ENCODE measurements around the gene GOLGA6L10.
"Not testable (repeated sequence)": the region's sequence is repeated elsewhere in the genome, so short reads cannot be mapped to it uniquely, and the experiment has no call there.

The GOLGA6L10 gene

GRCh38 chr15:82393671-82394070 is 44.4 kb upstream of the GOLGA6L10 start:
- Histone ChIP-seq H3K9ac (ENCODE audit: low read length) (no peak overlapping the region), H2AFZ (ENCODE audit: low read depth, low read length, severe bottlenecking) (no peak overlapping the region), H3F3A (ENCODE audit: insufficient read depth) (no peaks in the 10 kb centered on the region), H3K4me3 (ENCODE audit: insufficient read depth, low read length, poor library complexity, severe bottlenecking) (no peak overlapping the region), H3K9me2 (replicated peaks; ENCODE audit: insufficient read depth, low read length) (no peaks in the 10 kb centered on the region), H3K9me3 (ENCODE audit: insufficient read depth, low read length) (no peaks in the 10 kb centered on the region), H3K79me2 (ENCODE audit: insufficient read depth, low read length) (no peaks in the 10 kb centered on the region), H4K20me1 (ENCODE audit: low read depth, low read length) (no peaks in the 10 kb centered on the region), H3K36me3 (ENCODE audit: low read length) (no peaks in the 10 kb centered on the region), H3K4me2 (ENCODE audit: low read depth, low read length, poor library complexity, severe bottlenecking) (no peak overlapping the region), H3K27me3 (ENCODE audit: low read length) (no peaks in the 10 kb centered on the region), H3K27ac (ENCODE audit: low read depth, low read length) (no peak overlapping the region)
- TF ChIP-seq CTCF (IDR thresholded peaks at IDR 0.05; ENCODE audit: insufficient read depth, low read length, poor library complexity, severe bottlenecking) (no peak), EZH2phosphoT487 (conservative IDR thresholded peaks at IDR 0.05; ENCODE audit: low read length) (no peak)

GRCh38 chr15:82392077-82392476 is 42.8 kb upstream of the GOLGA6L10 start:
- H2AFZ ChIP-seq (ENCODE audit: low read depth, low read length, severe bottlenecking); H3K36me3 ChIP-seq (ENCODE audit: low read length); H3K27me3 ChIP-seq (ENCODE audit: low read length); H3K4me2 ChIP-seq (ENCODE audit: low read depth, low read length, poor library complexity, severe bottlenecking); H3K9me3 ChIP-seq (ENCODE audit: insufficient read depth, low read length); H3F3A ChIP-seq (ENCODE audit: insufficient read depth); H3K9ac ChIP-seq (ENCODE audit: low read length); H3K79me2 ChIP-seq (ENCODE audit: insufficient read depth, low read length); H4K20me1 ChIP-seq (ENCODE audit: low read depth, low read length); H3K27ac ChIP-seq (ENCODE audit: low read depth, low read length); H3K9me2 ChIP-seq (replicated peaks; ENCODE audit: insufficient read depth, low read length); H3K4me3 ChIP-seq (ENCODE audit: insufficient read depth, low read length, poor library complexity, severe bottlenecking): not testable (repeated sequence)

- not testable (repeated sequence) for H2AFZ ChIP-seq (ENCODE audit: low read depth, low read length, severe bottlenecking); H3K27me3 ChIP-seq (ENCODE audit: low read length); H4K20me1 ChIP-seq (ENCODE audit: low read depth, low read length); H3K9me2 ChIP-seq (replicated peaks; ENCODE audit: insufficient read depth, low read length); H3K27ac ChIP-seq (ENCODE audit: low read depth, low read length); H3K4me2 ChIP-seq (ENCODE audit: low read depth, low read length, poor library complexity, severe bottlenecking); H3K9me3 ChIP-seq (ENCODE audit: insufficient read depth, low read length); H3K36me3 ChIP-seq (ENCODE audit: low read length); H3K4me3 ChIP-seq (ENCODE audit: insufficient read depth, low read length, poor library complexity, severe bottlenecking); H3K79me2 ChIP-seq (ENCODE audit: insufficient read depth, low read length); H3F3A ChIP-seq (ENCODE audit: insufficient read depth); H3K9ac ChIP-seq (ENCODE audit: low read length)
Measured at GRCh38 chr15:82390152-82390551, 40.9 kb upstream of the GOLGA6L10 start.

- H3K79me2 ChIP-seq (ENCODE audit: insufficient read depth, low read length); H3K36me3 ChIP-seq (ENCODE audit: low read length): not testable (repeated sequence)
Measured at GRCh38 chr15:82387209-82387608, 37.9 kb upstream of the GOLGA6L10 start.

GRCh38 chr15:82381330-82381955 is 32.2 kb upstream of the GOLGA6L10 start:
- H3F3A ChIP-seq (ENCODE audit: insufficient read depth); H3K4me3 ChIP-seq (ENCODE audit: insufficient read depth, low read length, poor library complexity, severe bottlenecking); H4K20me1 ChIP-seq (ENCODE audit: low read depth, low read length); H3K27me3 ChIP-seq (ENCODE audit: low read length); H3K9ac ChIP-seq (ENCODE audit: low read length); H3K79me2 ChIP-seq (ENCODE audit: insufficient read depth, low read length); H3K4me2 ChIP-seq (ENCODE audit: low read depth, low read length, poor library complexity, severe bottlenecking); H3K9me2 ChIP-seq (replicated peaks; ENCODE audit: insufficient read depth, low read length); H2AFZ ChIP-seq (ENCODE audit: low read depth, low read length, severe bottlenecking); H3K36me3 ChIP-seq (ENCODE audit: low read length); H3K27ac ChIP-seq (ENCODE audit: low read depth, low read length); H3K9me3 ChIP-seq (ENCODE audit: insufficient read depth, low read length): not testable (repeated sequence)

More at GRCh38 chr15:82387209-82387608, 37.9 kb upstream of the GOLGA6L10 start:
- not testable (repeated sequence) for H3K27ac ChIP-seq (ENCODE audit: low read depth, low read length); H3K4me3 ChIP-seq (ENCODE audit: insufficient read depth, low read length, poor library complexity, severe bottlenecking); H3K4me2 ChIP-seq (ENCODE audit: low read depth, low read length, poor library complexity, severe bottlenecking); H2AFZ ChIP-seq (ENCODE audit: low read depth, low read length, severe bottlenecking); H3F3A ChIP-seq (ENCODE audit: insufficient read depth); H3K9me2 ChIP-seq (replicated peaks; ENCODE audit: insufficient read depth, low read length); H4K20me1 ChIP-seq (ENCODE audit: low read depth, low read length); H3K27me3 ChIP-seq (ENCODE audit: low read length); H3K9me3 ChIP-seq (ENCODE audit: insufficient read depth, low read length); H3K9ac ChIP-seq (ENCODE audit: low read length)

- not testable (repeated sequence) for H3K27ac ChIP-seq (ENCODE audit: low read depth, low read length); H3K4me2 ChIP-seq (ENCODE audit: low read depth, low read length, poor library complexity, severe bottlenecking); H4K20me1 ChIP-seq (ENCODE audit: low read depth, low read length); H3F3A ChIP-seq (ENCODE audit: insufficient read depth); H3K9ac ChIP-seq (ENCODE audit: low read length); H3K36me3 ChIP-seq (ENCODE audit: low read length); H3K9me3 ChIP-seq (ENCODE audit: insufficient read depth, low read length); H3K4me3 ChIP-seq (ENCODE audit: insufficient read depth, low read length, poor library complexity, severe bottlenecking); H3K27me3 ChIP-seq (ENCODE audit: low read length); H3K9me2 ChIP-seq (replicated peaks; ENCODE audit: insufficient read depth, low read length); H3K79me2 ChIP-seq (ENCODE audit: insufficient read depth, low read length); H2AFZ ChIP-seq (ENCODE audit: low read depth, low read length, severe bottlenecking)
Measured at GRCh38 chr15:82379552-82379951, 30.3 kb upstream of the GOLGA6L10 start.

GRCh38 chr15:82373661-82374060 is 24.4 kb upstream of the GOLGA6L10 start:
- H3K4me2 ChIP-seq (ENCODE audit: low read depth, low read length, poor library complexity, severe bottlenecking); H3K79me2 ChIP-seq (ENCODE audit: insufficient read depth, low read length); H4K20me1 ChIP-seq (ENCODE audit: low read depth, low read length); H3F3A ChIP-seq (ENCODE audit: insufficient read depth); H3K27me3 ChIP-seq (ENCODE audit: low read length); H3K9me2 ChIP-seq (replicated peaks; ENCODE audit: insufficient read depth, low read length); H3K4me3 ChIP-seq (ENCODE audit: insufficient read depth, low read length, poor library complexity, severe bottlenecking); H2AFZ ChIP-seq (ENCODE audit: low read depth, low read length, severe bottlenecking); H3K27ac ChIP-seq (ENCODE audit: low read depth, low read length); H3K9me3 ChIP-seq (ENCODE audit: insufficient read depth, low read length); H3K9ac ChIP-seq (ENCODE audit: low read length); H3K36me3 ChIP-seq (ENCODE audit: low read length): not testable (repeated sequence)
